HEK293T (cell line): ENCODE data around the gene SLC25A19.

Source experiments
- BHLHE40 ChIP-seq: fragments of 450-650 bp; IDR thresholded peaks from 2 replicates; pipeline ENCODE4 v1.6.1; 2016; ENCODE audit warnings: mild to moderate bottlenecking, moderate library complexity, borderline replicate concordance
- ELF4 ChIP-seq: fragments of 450-650 bp; IDR thresholded peaks from 2 replicates; pipeline ENCODE4 v1.6.1; 2017; ENCODE audit warnings: antibody characterized with exemption
- FOXA1 ChIP-seq: fragments of 450-650 bp; IDR thresholded peaks from 2 replicates; pipeline ENCODE4 v1.6.1; 2016; ENCODE audit warnings: mild to moderate bottlenecking
- FOXK2 ChIP-seq: fragments of 450-650 bp; IDR thresholded peaks from 2 replicates; pipeline ENCODE4 v1.6.1; 2016; ENCODE audit warnings: mild to moderate bottlenecking
- FOXM1 ChIP-seq: fragments of 450-650 bp; IDR thresholded peaks from 2 replicates; pipeline ENCODE4 v1.6.1; 2017; ENCODE audit warnings: mild to moderate bottlenecking, borderline replicate concordance
- HDGF ChIP-seq: fragments of 450-650 bp; IDR thresholded peaks from 2 replicates; pipeline ENCODE4 v1.6.1; 2017; ENCODE audit warnings: antibody characterized with exemption, borderline replicate concordance
- L3MBTL2 ChIP-seq: fragments of 450-650 bp; conservative IDR thresholded peaks from 2 replicates; pipeline ENCODE4 v1.6.1; 2016; ENCODE audit warnings: mild to moderate bottlenecking
- NFRKB ChIP-seq: fragments of 450-650 bp; IDR thresholded peaks from 2 replicates; pipeline ENCODE4 v1.6.1; 2016; ENCODE audit warnings: mild to moderate bottlenecking, moderate library complexity
- SP1 ChIP-seq: fragments of 450-650 bp; IDR thresholded peaks from 2 replicates; pipeline ENCODE4 v1.6.1; 2017
- ZNF384 ChIP-seq: fragments of 450-650 bp; IDR thresholded peaks from 2 replicates; pipeline ENCODE4 v1.6.1; 2016

GRCh38 chr17:75315541-75316243 lies 26.5 kb upstream of the SLC25A19 start:
- TF ChIP-seq FOXA1 (no peak), HDGF (no peak), FOXK2 (no peak), NFRKB (no peak), ELF4 (no peak), SP1 (no peak), FOXM1 (no peak), BHLHE40 (no peak), L3MBTL2 (no peak), ZNF384 (no peak)
